H1 (cell line): ENCODE measurements around the gene POLR3K. TPM values are rescaled to one million over a fixed set of nuclear protein-coding genes. Genes with fewer than 3 reads are reported as not detected.

Source experiments
- ASH2L ChIP-seq: fragments of 200-600, 300-600 bp; sonication (generic); IDR thresholded peaks from one replicate; pipeline ENCODE4 v1.7.1; 2017; ENCODE audit warnings: low read length
- BCL11A ChIP-seq, 2 experiments: IDR thresholded peaks; one replicate each; pipeline ENCODE4 v1.6.1; 2011; ENCODE audit warnings: low read depth in 2 of 2, low read length in 2 of 2, mild to moderate bottlenecking in 2 of 2
- BRCA1 ChIP-seq: IDR thresholded peaks from 2 replicates; pipeline ENCODE4 v1.6.1; 2012; ENCODE audit warnings: low read depth, low read length, improper control_type of control experiment
- CBX8 ChIP-seq: fragments of 300-800, 300-1000 bp; sonication (generic); IDR thresholded peaks from 2 replicates; pipeline ENCODE4 v1.7.1; 2016; ENCODE audit warnings: low read depth, low read length, borderline replicate concordance
- CTBP2 ChIP-seq: IDR thresholded peaks from 2 replicates; pipeline ENCODE4 v1.7.0; 2011; ENCODE audit warnings: borderline replicate concordance, mild to moderate bottlenecking, moderate library complexity, mixed read lengths, low read length; ENCODE audit not compliant: insufficient read depth, insufficient read length
- FOSL1 ChIP-seq: IDR thresholded peaks from 2 replicates; pipeline ENCODE4 v1.6.1; 2011; ENCODE audit warnings: mild to moderate bottlenecking, low read depth, low read length, moderate library complexity; ENCODE audit not compliant: insufficient read depth
- JUND ChIP-seq: IDR thresholded peaks from 2 replicates; pipeline ENCODE4 v1.6.1; 2011; ENCODE audit warnings: mild to moderate bottlenecking, improper control_type of control experiment, low read length
- KDM1A ChIP-seq: fragments of 200-600, 300-600 bp; sonication (generic); IDR thresholded peaks from 2 replicates; pipeline ENCODE4 v1.7.1; 2016; ENCODE audit warnings: mild to moderate bottlenecking, low read length, borderline replicate concordance
- RNF2 ChIP-seq: fragments of 200-900, 300-1000 bp; sonication (generic); IDR thresholded peaks from 2 replicates; pipeline ENCODE4 v1.7.1; 2016; ENCODE audit warnings: borderline replicate concordance, low read depth, mild to moderate bottlenecking, antibody characterized with exemption, low read length; ENCODE audit not compliant: poor library complexity, severe bottlenecking; ENCODE audit errors: missing control alignments
- SP4 ChIP-seq: IDR thresholded peaks from 2 replicates; pipeline ENCODE4 v1.6.1; 2012; ENCODE audit warnings: low read length, inconsistent platforms
- polyA plus RNA-seq, 7 experiments: library from polyadenylated mRNA; depleted of rRNA in 3 of 7; stranded (reverse) in 5 of 7; unstranded in 2 of 7; fragments of >200 nt in 5 of 7; fragments of 200-250 nt in 2 of 7; gene quantifications; 1 replicate in 5 of 7; 2 replicates in 1 of 7; 4 replicates in 1 of 7; pipeline versions ENCODE4 v1.2.1 to v1.2.3, GENCODE V29; 2011 to 2013; ENCODE audit warnings: missing spikeins in 2 of 7, mixed read lengths in 2 of 7
- total RNA-seq: library from RNA; stranded (reverse); fragmentation: NEBNext Ultra II Directional; extraction: Animal tissue kit (Norgen Biotek cat#: 25700); gene quantifications from 2 replicates; pipeline ENCODE4 v1.2.1, GENCODE V29; 2021
- TF ChIP-seq, protein P1 (sequence below): fragments of 300-600 bp; sonication (generic); IDR thresholded peaks from 2 replicates; pipeline ENCODE4 v1.7.1; 2012; ENCODE audit warnings: low read length, moderate library complexity, mild to moderate bottlenecking, inconsistent platforms; ENCODE audit not compliant: insufficient replicate concordance
- TF ChIP-seq, protein P2 (sequence below): IDR thresholded peaks from 2 replicates; pipeline ENCODE4 v1.6.1; 2012; ENCODE audit warnings: inconsistent platforms

Gene POLR3K
- total and polyA plus RNA-seq, 2 of the 8 experiments (the other 6 are each of a cell fraction or from before 2014, with no cell fraction given): 45.4 to 80.5 TPM

DNA sequence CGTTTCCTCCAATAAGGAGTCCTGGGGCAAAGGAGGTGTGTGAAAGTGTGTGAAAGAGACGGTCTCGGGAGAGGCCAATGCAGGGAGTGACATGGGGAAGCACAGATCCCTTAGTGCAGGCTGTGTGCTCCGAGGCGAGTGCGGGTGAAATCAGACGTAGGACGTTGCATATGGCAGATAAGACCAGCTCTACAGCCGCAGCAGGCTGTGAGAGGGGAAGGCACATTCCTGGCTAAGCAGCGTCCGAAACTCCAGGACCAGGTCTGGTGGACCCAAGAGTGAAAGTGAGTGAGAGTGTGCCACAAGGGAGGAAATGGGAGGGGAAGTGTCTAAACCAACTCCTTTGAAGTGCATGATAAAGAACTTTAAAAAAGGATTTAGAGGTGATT, 11.3 kb downstream of the POLR3K start (continued):
- TF ChIP-seq, protein P1, sequence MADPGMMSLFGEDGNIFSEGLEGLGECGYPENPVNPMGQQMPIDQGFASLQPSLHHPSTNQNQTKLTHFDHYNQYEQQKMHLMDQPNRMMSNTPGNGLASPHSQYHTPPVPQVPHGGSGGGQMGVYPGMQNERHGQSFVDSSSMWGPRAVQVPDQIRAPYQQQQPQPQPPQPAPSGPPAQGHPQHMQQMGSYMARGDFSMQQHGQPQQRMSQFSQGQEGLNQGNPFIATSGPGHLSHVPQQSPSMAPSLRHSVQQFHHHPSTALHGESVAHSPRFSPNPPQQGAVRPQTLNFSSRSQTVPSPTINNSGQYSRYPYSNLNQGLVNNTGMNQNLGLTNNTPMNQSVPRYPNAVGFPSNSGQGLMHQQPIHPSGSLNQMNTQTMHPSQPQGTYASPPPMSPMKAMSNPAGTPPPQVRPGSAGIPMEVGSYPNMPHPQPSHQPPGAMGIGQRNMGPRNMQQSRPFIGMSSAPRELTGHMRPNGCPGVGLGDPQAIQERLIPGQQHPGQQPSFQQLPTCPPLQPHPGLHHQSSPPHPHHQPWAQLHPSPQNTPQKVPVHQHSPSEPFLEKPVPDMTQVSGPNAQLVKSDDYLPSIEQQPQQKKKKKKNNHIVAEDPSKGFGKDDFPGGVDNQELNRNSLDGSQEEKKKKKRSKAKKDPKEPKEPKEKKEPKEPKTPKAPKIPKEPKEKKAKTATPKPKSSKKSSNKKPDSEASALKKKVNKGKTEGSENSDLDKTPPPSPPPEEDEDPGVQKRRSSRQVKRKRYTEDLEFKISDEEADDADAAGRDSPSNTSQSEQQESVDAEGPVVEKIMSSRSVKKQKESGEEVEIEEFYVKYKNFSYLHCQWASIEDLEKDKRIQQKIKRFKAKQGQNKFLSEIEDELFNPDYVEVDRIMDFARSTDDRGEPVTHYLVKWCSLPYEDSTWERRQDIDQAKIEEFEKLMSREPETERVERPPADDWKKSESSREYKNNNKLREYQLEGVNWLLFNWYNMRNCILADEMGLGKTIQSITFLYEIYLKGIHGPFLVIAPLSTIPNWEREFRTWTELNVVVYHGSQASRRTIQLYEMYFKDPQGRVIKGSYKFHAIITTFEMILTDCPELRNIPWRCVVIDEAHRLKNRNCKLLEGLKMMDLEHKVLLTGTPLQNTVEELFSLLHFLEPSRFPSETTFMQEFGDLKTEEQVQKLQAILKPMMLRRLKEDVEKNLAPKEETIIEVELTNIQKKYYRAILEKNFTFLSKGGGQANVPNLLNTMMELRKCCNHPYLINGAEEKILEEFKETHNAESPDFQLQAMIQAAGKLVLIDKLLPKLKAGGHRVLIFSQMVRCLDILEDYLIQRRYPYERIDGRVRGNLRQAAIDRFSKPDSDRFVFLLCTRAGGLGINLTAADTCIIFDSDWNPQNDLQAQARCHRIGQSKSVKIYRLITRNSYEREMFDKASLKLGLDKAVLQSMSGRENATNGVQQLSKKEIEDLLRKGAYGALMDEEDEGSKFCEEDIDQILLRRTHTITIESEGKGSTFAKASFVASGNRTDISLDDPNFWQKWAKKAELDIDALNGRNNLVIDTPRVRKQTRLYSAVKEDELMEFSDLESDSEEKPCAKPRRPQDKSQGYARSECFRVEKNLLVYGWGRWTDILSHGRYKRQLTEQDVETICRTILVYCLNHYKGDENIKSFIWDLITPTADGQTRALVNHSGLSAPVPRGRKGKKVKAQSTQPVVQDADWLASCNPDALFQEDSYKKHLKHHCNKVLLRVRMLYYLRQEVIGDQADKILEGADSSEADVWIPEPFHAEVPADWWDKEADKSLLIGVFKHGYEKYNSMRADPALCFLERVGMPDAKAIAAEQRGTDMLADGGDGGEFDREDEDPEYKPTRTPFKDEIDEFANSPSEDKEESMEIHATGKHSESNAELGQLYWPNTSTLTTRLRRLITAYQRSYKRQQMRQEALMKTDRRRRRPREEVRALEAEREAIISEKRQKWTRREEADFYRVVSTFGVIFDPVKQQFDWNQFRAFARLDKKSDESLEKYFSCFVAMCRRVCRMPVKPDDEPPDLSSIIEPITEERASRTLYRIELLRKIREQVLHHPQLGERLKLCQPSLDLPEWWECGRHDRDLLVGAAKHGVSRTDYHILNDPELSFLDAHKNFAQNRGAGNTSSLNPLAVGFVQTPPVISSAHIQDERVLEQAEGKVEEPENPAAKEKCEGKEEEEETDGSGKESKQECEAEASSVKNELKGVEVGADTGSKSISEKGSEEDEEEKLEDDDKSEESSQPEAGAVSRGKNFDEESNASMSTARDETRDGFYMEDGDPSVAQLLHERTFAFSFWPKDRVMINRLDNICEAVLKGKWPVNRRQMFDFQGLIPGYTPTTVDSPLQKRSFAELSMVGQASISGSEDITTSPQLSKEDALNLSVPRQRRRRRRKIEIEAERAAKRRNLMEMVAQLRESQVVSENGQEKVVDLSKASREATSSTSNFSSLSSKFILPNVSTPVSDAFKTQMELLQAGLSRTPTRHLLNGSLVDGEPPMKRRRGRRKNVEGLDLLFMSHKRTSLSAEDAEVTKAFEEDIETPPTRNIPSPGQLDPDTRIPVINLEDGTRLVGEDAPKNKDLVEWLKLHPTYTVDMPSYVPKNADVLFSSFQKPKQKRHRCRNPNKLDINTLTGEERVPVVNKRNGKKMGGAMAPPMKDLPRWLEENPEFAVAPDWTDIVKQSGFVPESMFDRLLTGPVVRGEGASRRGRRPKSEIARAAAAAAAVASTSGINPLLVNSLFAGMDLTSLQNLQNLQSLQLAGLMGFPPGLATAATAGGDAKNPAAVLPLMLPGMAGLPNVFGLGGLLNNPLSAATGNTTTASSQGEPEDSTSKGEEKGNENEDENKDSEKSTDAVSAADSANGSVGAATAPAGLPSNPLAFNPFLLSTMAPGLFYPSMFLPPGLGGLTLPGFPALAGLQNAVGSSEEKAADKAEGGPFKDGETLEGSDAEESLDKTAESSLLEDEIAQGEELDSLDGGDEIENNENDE: no peak
- no peak for TF ChIP-seq CBX8
- TF ChIP-seq BCL11A (IDR thresholded peaks at IDR 0.05; ENCODE audit: low read depth in 2 of 2, low read length in 2 of 2): no peak
- TF ChIP-seq CTBP2: no peak
- no peak for TF ChIP-seq FOSL1
- TF ChIP-seq, protein P2, sequence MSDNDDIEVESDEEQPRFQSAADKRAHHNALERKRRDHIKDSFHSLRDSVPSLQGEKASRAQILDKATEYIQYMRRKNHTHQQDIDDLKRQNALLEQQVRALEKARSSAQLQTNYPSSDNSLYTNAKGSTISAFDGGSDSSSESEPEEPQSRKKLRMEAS: no peak
- no peak for TF ChIP-seq KDM1A
- no peak for TF ChIP-seq ASH2L
- TF ChIP-seq SP4: no peak
- no peak for TF ChIP-seq RNF2
- no peak for TF ChIP-seq JUND
- no peak for TF ChIP-seq BRCA1
